Measurements from ENCODE around the gene PTAR1.
A peak's percentile ranks its signal among the peaks of the same experiment; 100 is the strongest.

Gene PTAR1

GRCh38 chr9:69675563-69675962 lies 84.2 kb downstream of the PTAR1 start:
- Mint-ChIP-seq H3K27me3 (ENCODE audit: low read depth) (peaks cover 8% of the 10 kb centered on the region), H3K27ac (peak overlapping the region; percentile 79 to 89 (median 86))

GRCh38 chr9:69674716-69675438 lies 84.9 kb downstream of the PTAR1 start:
- Mint-ChIP-seq H3K27ac (peak overlapping the region; percentile 79 to 89 (median 86)), H3K4me1 (peaks cover 33% of the 10 kb centered on the region), H3K9me3 (no peaks in the 10 kb centered on the region), H3K4me3 (peak overlapping the region; percentile 35 to 89 (median 57)), H3K27me3 (ENCODE audit: low read depth) (peaks cover 12% of the 10 kb centered on the region), H3K36me3 (ENCODE audit: low read depth) (no peaks in the 10 kb centered on the region)
- TF ChIP-seq CTCF (IDR thresholded peaks at IDR 0.05; ENCODE audit: unreplicated experiment in 3 of 3): no peak

More at GRCh38 chr9:69675563-69675962, 84.2 kb downstream of the PTAR1 start:
- no peaks in the 10 kb centered on the region for H3K36me3 Mint-ChIP-seq (ENCODE audit: low read depth)
- TF ChIP-seq CTCF (IDR thresholded peaks at IDR 0.05; ENCODE audit: unreplicated experiment in 3 of 3): no peak
- H3K9me3 Mint-ChIP-seq: no peaks in the 10 kb centered on the region
- peaks cover 29% of the 10 kb centered on the region for H3K4me1 Mint-ChIP-seq
- H3K4me3 Mint-ChIP-seq: no peak overlapping the region

GRCh38 chr9:69674112-69674685 lies 85.6 kb downstream of the PTAR1 start:
- Mint-ChIP-seq H3K27ac (peak overlapping the region; percentile 79 to 89 (median 86)), H3K36me3 (ENCODE audit: low read depth) (no peaks in the 10 kb centered on the region), H3K4me1 (peaks cover 33% of the 10 kb centered on the region), H3K27me3 (ENCODE audit: low read depth) (peaks cover 12% of the 10 kb centered on the region), H3K9me3 (no peaks in the 10 kb centered on the region), H3K4me3 (peak overlapping the region; percentile 35 to 89 (median 57))
- TF ChIP-seq CTCF (IDR thresholded peaks at IDR 0.05; ENCODE audit: unreplicated experiment in 3 of 3): peak in 1 of 3 experiments; percentile 21

- Mint-ChIP-seq H3K4me3 (peak overlapping the region; percentile 87 to 89 (median 87)), H3K36me3 (ENCODE audit: low read depth) (no peaks in the 10 kb centered on the region), H3K9me3 (no peaks in the 10 kb centered on the region), H3K27me3 (ENCODE audit: low read depth) (peaks cover 12% of the 10 kb centered on the region), H3K27ac (peak overlapping the region; percentile 61 to 89 (median 84)), H3K4me1 (peaks cover 33% of the 10 kb centered on the region)
- TF ChIP-seq CTCF (IDR thresholded peaks at IDR 0.05; ENCODE audit: unreplicated experiment in 3 of 3): no peak
Observed at GRCh38 chr9:69673311-69673640, 86.5 kb downstream of the PTAR1 start.

- peak; percentile 88 to 94 (median 91) for TF ChIP-seq CTCF (IDR thresholded peaks at IDR 0.05; ENCODE audit: unreplicated experiment in 3 of 3)
- H3K27me3 Mint-ChIP-seq (ENCODE audit: low read depth): peaks cover 12% of the 10 kb centered on the region
- peak overlapping the region; percentile 61 to 89 (median 84) for H3K27ac Mint-ChIP-seq
- H3K9me3 Mint-ChIP-seq: no peaks in the 10 kb centered on the region
- peaks cover 33% of the 10 kb centered on the region for H3K4me1 Mint-ChIP-seq
- peak overlapping the region; percentile 87 to 89 (median 87) for H3K4me3 Mint-ChIP-seq
- H3K36me3 Mint-ChIP-seq (ENCODE audit: low read depth): no peaks in the 10 kb centered on the region
Observed at GRCh38 chr9:69672596-69673310, 87.1 kb downstream of the PTAR1 start.

Measured in nephron (organoid).